ENCODE measurements around the gene DRAXIN. TPM values are rescaled to one million over a fixed set of nuclear protein-coding genes. Genes with fewer than 3 reads are reported as not detected.

DRAXIN gene
- total RNA-seq, 1 donor from 2014 or later: not detected

GRCh38 chr1:11735531-11735853 is 44.0 kb downstream of the DRAXIN start:
- no peak for ATAC-seq

GRCh38 chr1:11735854-11736745 is 44.6 kb downstream of the DRAXIN start, which contains the start of gene AGTRAP:
AGTRAP (plus strand) TSS chr1:11736136; CDS start chr1:11736209, 73 bp downstream.
- ATAC-seq (peak; percentile 86), DNase-seq (ENCODE audit: low spot score) (peak; percentile 95)

More at GRCh38 chr1:11735531-11735853, 44.0 kb downstream of the DRAXIN start:
- DNase-seq (ENCODE audit: low spot score): no peak

GRCh38 chr1:11736746-11737639 is 45.5 kb downstream of the DRAXIN start:
- DNase-seq (ENCODE audit: low spot score) (no peak), ATAC-seq (peak; percentile 57)

GRCh38 chr1:11738096-11738495 is 46.6 kb downstream of the DRAXIN start:
- no peak for ATAC-seq
- DNase-seq (ENCODE audit: low spot score): no peak

GRCh38 chr1:11738783-11739182 is 47.3 kb downstream of the DRAXIN start:
- ATAC-seq (no peak), DNase-seq (ENCODE audit: low spot score) (no peak)

GRCh38 chr1:11740258-11741192 is 49.0 kb downstream of the DRAXIN start:
- DNase-seq (ENCODE audit: low spot score): no peak
- no peak for ATAC-seq

- no peak for DNase-seq (ENCODE audit: low spot score)
Measured at GRCh38 chr1:11741482-11741881, 50.0 kb downstream of the DRAXIN start.

GRCh38 chr1:11741919-11742558 is 50.5 kb downstream of the DRAXIN start:
- ATAC-seq: no peak
- DNase-seq (ENCODE audit: low spot score): no peak

More at GRCh38 chr1:11741482-11741881, 50.0 kb downstream of the DRAXIN start:
- no peak for ATAC-seq

- DNase-seq (ENCODE audit: low spot score): no peak
- ATAC-seq: no peak
Measured at GRCh38 chr1:11744287-11744686, 52.8 kb downstream of the DRAXIN start.

- ATAC-seq (no peak), DNase-seq (ENCODE audit: low spot score) (no peak)
Measured at GRCh38 chr1:11746092-11746491, 54.6 kb downstream of the DRAXIN start.

- no peak for DNase-seq (ENCODE audit: low spot score)
- ATAC-seq: no peak
Measured at GRCh38 chr1:11746795-11747487, 55.4 kb downstream of the DRAXIN start.

GRCh38 chr1:11748294-11749202 is 57.0 kb downstream of the DRAXIN start:
- no peak for DNase-seq (ENCODE audit: low spot score)
- ATAC-seq: no peak

GRCh38 chr1:11749203-11749689 is 57.7 kb downstream of the DRAXIN start:
- ATAC-seq (peak; percentile 85), DNase-seq (ENCODE audit: low spot score) (no peak)

- no peak for ATAC-seq
- DNase-seq (ENCODE audit: low spot score): no peak
Measured at GRCh38 chr1:11749996-11750395, 58.5 kb downstream of the DRAXIN start.

- DNase-seq (ENCODE audit: low spot score) (no peak), ATAC-seq (no peak)
Measured at GRCh38 chr1:11751087-11751486, 59.6 kb downstream of the DRAXIN start.

GRCh38 chr1:11752359-11753088 is 61.0 kb downstream of the DRAXIN start:
- no peak for DNase-seq (ENCODE audit: low spot score)
- no peak for ATAC-seq

GRCh38 chr1:11753555-11754208 is 62.2 kb downstream of the DRAXIN start:
- ATAC-seq (no peak), DNase-seq (ENCODE audit: low spot score) (no peak)

All from left lobe of liver (tissue), 2 donors.